Natural killer cell (primary cell): ENCODE data around the gene ADAM10. TPM values are rescaled to one million over a fixed set of nuclear protein-coding genes. Genes with fewer than 3 reads are reported as not detected.

ENCODE experiments used
- ATAC-seq, 3 donors: fragments of 150-1000 bp in 2 of 3; fragments of 200-7000 bp in 1 of 3; cut with Tn5 transposase; 1 replicate in 1 of 3; 2 replicates in 2 of 3; pipeline ENCODE4 v1.10.0; 2021; ENCODE audit warnings: mild to moderate bottlenecking in 2 of 3, moderate library complexity in 2 of 3
- DNase-seq, 2 donors: peaks; one replicate each; pipeline versions ENCODE4 v3.0.0 to v3.0.0-alpha.2; 2013 to 2021; ENCODE audit warnings: mixed read lengths in 1 of 2
- H3K27ac ChIP-seq: one replicate; pipeline ENCODE4 v1.5.1; 2013; ENCODE audit warnings: mild to moderate bottlenecking, low read length
- H3K27me3 ChIP-seq: one replicate; pipeline ENCODE4 v1.6.1; 2013; ENCODE audit warnings: low read length; ENCODE audit not compliant: control insufficient read depth, insufficient read depth
- H3K36me3 ChIP-seq: one replicate; pipeline ENCODE4 v1.6.1; 2013; ENCODE audit warnings: low read length; ENCODE audit not compliant: control insufficient read depth, insufficient read depth
- H3K4me1 ChIP-seq: one replicate; pipeline ENCODE4 v1.6.1; 2013; ENCODE audit warnings: low read length; ENCODE audit not compliant: control insufficient read depth, insufficient read depth
- H3K4me3 ChIP-seq: one replicate; pipeline ENCODE4 v1.5.1; 2013; ENCODE audit warnings: low read length
- H3K9me3 ChIP-seq: one replicate; pipeline ENCODE4 v1.6.1; 2013; ENCODE audit warnings: low read length; ENCODE audit not compliant: control insufficient read depth, insufficient read depth
- H3K27ac Mint-ChIP-seq, 2 donors: one replicate each; pipeline ENCODE4 v1.8.0; 2022; ENCODE audit warnings: mild to moderate bottlenecking in 2 of 2, mixed read lengths in 2 of 2, moderate library complexity in 1 of 2
- H3K27me3 Mint-ChIP-seq, 2 donors: one replicate each; pipeline ENCODE4 v1.8.0; 2022; ENCODE audit warnings: low read depth in 2 of 2, mixed read lengths in 2 of 2
- H3K36me3 Mint-ChIP-seq: one replicate; pipeline ENCODE4 v1.8.0; 2022; ENCODE audit warnings: mixed read lengths
- H3K4me1 Mint-ChIP-seq, 2 donors: one replicate each; pipeline ENCODE4 v1.8.0; 2022; ENCODE audit warnings: mixed read lengths in 2 of 2
- H3K4me3 Mint-ChIP-seq: one replicate; pipeline ENCODE4 v1.8.0; 2022; ENCODE audit warnings: mild to moderate bottlenecking, moderate library complexity, mixed read lengths
- H3K9me3 Mint-ChIP-seq, 2 donors: one replicate each; pipeline ENCODE4 v1.8.0; 2022; ENCODE audit warnings: mixed read lengths in 2 of 2
- WGBS: methylation state at CpG from one replicate; pipeline ENCODE4 v1.1.7; 2013; ENCODE audit warnings: missing lambda C conversion rate; ENCODE audit not compliant: insufficient coverage; 5-methylcytosine and 5-hydroxymethylcytosine counted together
- intact Hi-C: fragments of 100-400 bp; cut with micrococcal nuclease; formaldehyde crosslinking; loops from one replicate; pipeline ENCODE4 v1.14.2; 2022
- total RNA-seq, 4 donors: library from RNA; stranded (reverse); fragments of 120-200 nt in 1 of 4; gene quantifications; one replicate each; pipeline versions ENCODE4 v1.2.3 to v1.2.4, GENCODE V29; 2013 to 2022
- TF ChIP-seq, protein P1 (sequence below): fragments of 200-600 bp; IDR thresholded peaks from one replicate; pipeline ENCODE4 v1.8.0; 2022; ENCODE audit warnings: antibody characterized with exemption

The ADAM10 gene
- total RNA-seq, 3 donors from 2014 or later (not counting 1 experiment from before 2014, with no cell fraction given), result 223 to 297 (median 259) TPM

GRCh38 chr15:58641660-58642059, 107.8 kb downstream of the ADAM10 start:
- Histone ChIP-seq H3K4me3 (no peak overlapping the region), H3K27ac (no peak overlapping the region), H3K4me1 (no peaks in the 10 kb centered on the region), H3K9me3 (no peaks in the 10 kb centered on the region), H3K36me3 (peaks cover 49% of the 10 kb centered on the region), H3K27me3 (no peaks in the 10 kb centered on the region)
- no peaks in the 10 kb centered on the region for H3K27me3 Mint-ChIP-seq
- TF ChIP-seq, protein P1, sequence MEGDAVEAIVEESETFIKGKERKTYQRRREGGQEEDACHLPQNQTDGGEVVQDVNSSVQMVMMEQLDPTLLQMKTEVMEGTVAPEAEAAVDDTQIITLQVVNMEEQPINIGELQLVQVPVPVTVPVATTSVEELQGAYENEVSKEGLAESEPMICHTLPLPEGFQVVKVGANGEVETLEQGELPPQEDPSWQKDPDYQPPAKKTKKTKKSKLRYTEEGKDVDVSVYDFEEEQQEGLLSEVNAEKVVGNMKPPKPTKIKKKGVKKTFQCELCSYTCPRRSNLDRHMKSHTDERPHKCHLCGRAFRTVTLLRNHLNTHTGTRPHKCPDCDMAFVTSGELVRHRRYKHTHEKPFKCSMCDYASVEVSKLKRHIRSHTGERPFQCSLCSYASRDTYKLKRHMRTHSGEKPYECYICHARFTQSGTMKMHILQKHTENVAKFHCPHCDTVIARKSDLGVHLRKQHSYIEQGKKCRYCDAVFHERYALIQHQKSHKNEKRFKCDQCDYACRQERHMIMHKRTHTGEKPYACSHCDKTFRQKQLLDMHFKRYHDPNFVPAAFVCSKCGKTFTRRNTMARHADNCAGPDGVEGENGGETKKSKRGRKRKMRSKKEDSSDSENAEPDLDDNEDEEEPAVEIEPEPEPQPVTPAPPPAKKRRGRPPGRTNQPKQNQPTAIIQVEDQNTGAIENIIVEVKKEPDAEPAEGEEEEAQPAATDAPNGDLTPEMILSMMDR, result no peak
- ATAC-seq (no peak), DNase-seq (no peak)
- H3K27ac Mint-ChIP-seq, result peak overlapping the region; percentile 25 to 68
- H3K36me3 Mint-ChIP-seq, result peaks cover 18% of the 10 kb centered on the region
- no peak overlapping the region for H3K4me3 Mint-ChIP-seq
- WGBS, result 97% methylated on average over 4 of the region's 4 CpGs
- no peaks in the 10 kb centered on the region for H3K9me3 Mint-ChIP-seq
- peaks cover 6 to 16% of the 10 kb centered on the region in 2 donors for H3K4me1 Mint-ChIP-seq
- intact Hi-C loops, result no loop called here

DNA sequence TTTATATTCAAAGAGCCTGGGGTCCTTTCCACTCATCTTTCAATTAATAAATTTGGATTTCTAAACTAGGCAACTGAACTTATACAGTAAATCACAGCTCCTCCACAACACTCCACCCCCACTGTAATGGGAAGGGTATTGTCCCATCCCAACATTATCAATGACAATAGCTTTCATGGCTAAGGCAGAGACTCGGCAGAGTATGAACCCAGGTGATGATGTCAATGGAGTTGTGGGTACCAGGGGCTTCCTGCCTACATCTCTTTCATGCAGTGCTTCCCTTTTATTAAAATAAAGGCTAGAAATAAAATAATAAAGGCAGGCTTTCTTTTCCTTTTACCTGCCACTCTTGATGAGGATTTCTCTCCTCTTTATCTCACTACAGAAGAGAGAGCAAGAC, 109.5 kb downstream of the ADAM10 start:
- Mint-ChIP-seq H3K9me3 (no peaks in the 10 kb centered on the region), H3K27ac (peak overlapping the region; percentile 67 to 87), H3K4me1 (peaks cover 10 to 13% of the 10 kb centered on the region in 2 donors), H3K4me3 (no peak overlapping the region), H3K27me3 (no peaks in the 10 kb centered on the region), H3K36me3 (peaks cover 24% of the 10 kb centered on the region)
- Histone ChIP-seq H3K4me1 (no peaks in the 10 kb centered on the region), H3K4me3 (no peak overlapping the region), H3K36me3 (peaks cover 43% of the 10 kb centered on the region), H3K27ac (no peak overlapping the region), H3K27me3 (no peaks in the 10 kb centered on the region), H3K9me3 (no peaks in the 10 kb centered on the region)
- intact Hi-C loops, result no loop called here
- DNase-seq, result no peak
- 40% methylated on average over 1 of the region's 1 CpG for WGBS
- TF ChIP-seq, protein P1, result no peak
- no peak for ATAC-seq

- no peaks in the 10 kb centered on the region for H3K4me1 ChIP-seq
- TF ChIP-seq, protein P1, result no peak
- no peak overlapping the region for H3K27ac ChIP-seq
These were observed 110.3 kb downstream of the ADAM10 start for GRCh38 chr15:58639002-58639756.

DNA sequence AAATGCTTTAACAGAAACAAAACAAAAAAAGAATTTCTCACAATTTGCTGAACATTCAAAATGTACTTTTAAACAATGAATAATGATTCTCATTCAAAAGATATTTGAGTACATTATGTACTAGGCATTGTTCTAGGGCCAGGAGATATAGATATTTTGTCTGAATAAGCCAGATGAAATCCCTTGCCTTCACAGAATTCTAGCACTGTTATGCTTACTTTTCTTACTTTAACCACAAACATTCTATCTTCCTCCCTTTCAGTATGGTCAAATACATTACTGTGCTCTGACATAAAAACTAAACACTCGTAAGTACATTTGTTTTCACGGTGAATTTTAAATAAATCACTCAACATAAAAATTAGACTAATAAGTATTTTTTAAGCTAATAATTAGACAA, 116.7 kb downstream of the ADAM10 start:
- Mint-ChIP-seq H3K27ac (peak overlapping the region; percentile 48 to 59), H3K9me3 (no peaks in the 10 kb centered on the region), H3K4me3 (no peak overlapping the region), H3K27me3 (no peaks in the 10 kb centered on the region), H3K4me1 (peaks cover 31 to 33% of the 10 kb centered on the region in 2 donors), H3K36me3 (peaks cover 8% of the 10 kb centered on the region)
- Histone ChIP-seq H3K4me1 (no peaks in the 10 kb centered on the region), H3K4me3 (no peak overlapping the region), H3K27ac (no peak overlapping the region), H3K36me3 (peaks cover 24% of the 10 kb centered on the region), H3K27me3 (no peaks in the 10 kb centered on the region), H3K9me3 (no peaks in the 10 kb centered on the region)
- ATAC-seq (no peak), DNase-seq (no peak)
- intact Hi-C loops, result no loop called here
- TF ChIP-seq, protein P1, result no peak
- WGBS, result no CpG with 5 or more reads among the region's 2 CpGs

More at GRCh38 chr15:58639002-58639756, 110.3 kb downstream of the ADAM10 start:
- peaks cover 40% of the 10 kb centered on the region for H3K36me3 ChIP-seq
- 100% methylated on average over 1 of the region's 2 CpGs for WGBS
- H3K9me3 ChIP-seq, result no peaks in the 10 kb centered on the region
- Mint-ChIP-seq H3K4me3 (no peak overlapping the region), H3K36me3 (peaks cover 24% of the 10 kb centered on the region), H3K9me3 (no peaks in the 10 kb centered on the region), H3K27me3 (no peaks in the 10 kb centered on the region), H3K27ac (peak overlapping the region; percentile 67 to 87), H3K4me1 (peaks cover 10 to 16% of the 10 kb centered on the region in 2 donors)
- no peaks in the 10 kb centered on the region for H3K27me3 ChIP-seq
- DNase-seq (no peak), ATAC-seq (no peak)
- H3K4me3 ChIP-seq, result no peak overlapping the region
- intact Hi-C loops, result no loop called here
